Uterus (tissue), 2 donors: ENCODE results near the gene DCTN2.

Experiments
- CTCF ChIP-seq, 4 experiments: fragments of 200-600 bp in 2 of 4; fragments of 450-650 bp in 2 of 4; sonication (generic) in 2 of 4; IDR thresholded peaks; one replicate each; pipeline ENCODE4 v1.5.1; 2016 to 2019; ENCODE audit warnings: antibody characterized with exemption in 4 of 4, mild to moderate bottlenecking in 2 of 4, moderate library complexity in 1 of 4
- POLR2A ChIP-seq, 2 donors: fragments of 450-650 bp; IDR thresholded peaks; one replicate each; pipeline ENCODE4 v1.6.1; 2016; ENCODE audit warnings: antibody characterized with exemption in 2 of 2, mild to moderate bottlenecking in 1 of 2, moderate library complexity in 1 of 2

GRCh38 chr12:57547288-57548012, 458 bp upstream of the DCTN2 start:
- TF ChIP-seq CTCF (IDR thresholded peaks at IDR 0.05) (no peak), POLR2A (IDR thresholded peaks at IDR 0.05) (no peak)
